Liver (tissue), 2 donors: ENCODE data around the gene CACNA1I.

ENCODE experiments used
- CTCF ChIP-seq: fragments of 150-350 bp; IDR thresholded peaks from 2 replicates; pipeline ENCODE4 v1.5.1; 2017; ENCODE audit warnings: improper control_type of control experiment, low read depth, low read length; ENCODE audit not compliant: missing input control
- FOXA1 ChIP-seq: IDR thresholded peaks from 2 replicates; pipeline ENCODE4 v1.6.1; 2016; ENCODE audit warnings: antibody characterized with exemption
- REST ChIP-seq: IDR thresholded peaks from 2 replicates; pipeline ENCODE4 v1.6.1; 2016; ENCODE audit warnings: antibody characterized with exemption, mild to moderate bottlenecking
- donor health status: healthy.

- TF ChIP-seq REST (no peak), CTCF (no peak), FOXA1 (no peak)
Measured at GRCh38 chr22:39568278-39568981, 2.1 kb upstream of the CACNA1I start.
